SIG-M5 treated with dmso at 0.1 percent for 504 hours (cell line): ENCODE results near the gene LOC101059915.
"Not testable (repeated sequence)": the region's sequence is repeated elsewhere in the genome, so short reads cannot be mapped to it uniquely, and the experiment has no call there.

Experiments used
- DNase-seq: peaks from one replicate; lab custom pipeline; 2025; ENCODE audit not compliant: unreplicated experiment; lab: John Stamatoyannopoulos, UW

The LOC101059915 gene

DNA sequence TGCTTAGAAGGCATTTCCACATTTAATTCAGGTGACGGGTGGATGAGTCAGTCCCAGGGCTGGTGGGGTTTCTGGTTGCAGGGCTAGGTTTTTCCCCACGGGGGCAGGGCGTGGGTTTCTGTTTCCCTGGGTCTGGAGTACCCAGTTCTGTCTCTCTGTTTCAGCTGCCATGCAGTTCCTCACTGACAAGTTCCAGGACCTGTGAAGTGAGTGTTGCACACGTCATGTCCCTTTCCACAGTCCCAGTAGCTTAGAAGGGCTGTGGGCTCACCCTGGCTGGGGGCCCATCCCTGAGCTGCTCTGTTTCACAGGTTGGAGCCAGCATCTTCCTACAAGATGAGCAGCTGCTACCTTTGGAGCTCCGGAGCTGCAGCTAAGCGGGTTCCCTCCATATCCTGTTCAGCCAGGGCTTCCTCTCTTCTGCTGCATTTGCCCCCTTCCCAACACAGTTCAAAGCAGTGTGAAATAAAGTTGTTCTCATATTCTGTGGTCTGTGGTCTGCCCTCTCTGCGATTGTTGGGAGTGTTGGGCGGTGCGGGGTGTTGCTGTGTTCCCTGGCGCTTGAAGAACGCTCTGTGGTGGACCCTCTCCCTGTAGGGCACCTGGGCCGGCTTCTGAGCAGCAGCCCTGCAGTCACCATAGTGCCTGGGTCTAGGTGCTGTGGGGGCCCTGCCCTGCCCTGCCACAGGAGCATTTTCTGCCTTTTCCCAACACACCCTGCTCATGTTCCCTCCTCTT lies 3.9 kb downstream of the LOC101059915 start:
- DNase-seq, result no peak

DNA sequence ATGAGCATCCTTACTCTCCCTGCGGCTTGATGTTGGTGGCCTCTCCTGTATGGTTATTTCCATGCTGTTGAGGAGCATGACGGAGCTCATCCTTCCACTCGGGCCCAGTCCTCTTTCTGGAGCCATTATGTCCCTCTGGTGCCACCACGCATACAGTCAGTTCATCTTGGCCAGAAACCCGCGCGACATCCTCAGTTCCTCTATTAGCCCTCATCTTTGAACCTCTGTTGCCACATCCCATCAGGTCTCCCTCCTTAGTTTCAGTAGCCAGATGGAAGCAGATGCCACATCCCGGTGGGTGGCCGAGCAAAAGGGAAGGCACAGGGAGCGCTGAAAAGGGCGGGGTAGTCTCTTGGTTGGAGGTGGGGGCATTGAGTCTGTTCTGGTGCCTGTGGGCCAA lies 4.6 kb downstream of the LOC101059915 start:
- no peak for DNase-seq

DNA sequence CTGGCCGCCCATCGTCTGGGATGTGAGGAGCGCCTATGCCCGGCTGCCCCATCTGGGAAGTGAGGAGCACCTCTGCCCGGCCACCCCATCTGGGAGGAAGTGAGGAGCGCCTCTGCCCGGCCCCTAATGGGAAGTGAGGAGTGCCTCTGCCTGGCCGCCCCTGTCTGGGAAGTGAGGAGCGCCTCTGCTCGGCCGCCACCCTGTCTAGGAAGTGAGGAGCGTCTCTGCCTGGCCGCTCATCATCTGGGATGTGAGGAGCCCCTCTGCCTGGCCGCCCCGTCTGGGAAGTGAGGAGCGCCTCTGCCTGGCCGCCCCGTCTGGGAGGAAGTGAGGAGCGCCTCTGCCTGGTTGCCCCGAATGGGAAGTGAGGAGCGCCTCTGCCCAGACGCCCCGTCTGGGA lies 8.3 kb downstream of the LOC101059915 start:
- DNase-seq, result not testable (repeated sequence)

DNA sequence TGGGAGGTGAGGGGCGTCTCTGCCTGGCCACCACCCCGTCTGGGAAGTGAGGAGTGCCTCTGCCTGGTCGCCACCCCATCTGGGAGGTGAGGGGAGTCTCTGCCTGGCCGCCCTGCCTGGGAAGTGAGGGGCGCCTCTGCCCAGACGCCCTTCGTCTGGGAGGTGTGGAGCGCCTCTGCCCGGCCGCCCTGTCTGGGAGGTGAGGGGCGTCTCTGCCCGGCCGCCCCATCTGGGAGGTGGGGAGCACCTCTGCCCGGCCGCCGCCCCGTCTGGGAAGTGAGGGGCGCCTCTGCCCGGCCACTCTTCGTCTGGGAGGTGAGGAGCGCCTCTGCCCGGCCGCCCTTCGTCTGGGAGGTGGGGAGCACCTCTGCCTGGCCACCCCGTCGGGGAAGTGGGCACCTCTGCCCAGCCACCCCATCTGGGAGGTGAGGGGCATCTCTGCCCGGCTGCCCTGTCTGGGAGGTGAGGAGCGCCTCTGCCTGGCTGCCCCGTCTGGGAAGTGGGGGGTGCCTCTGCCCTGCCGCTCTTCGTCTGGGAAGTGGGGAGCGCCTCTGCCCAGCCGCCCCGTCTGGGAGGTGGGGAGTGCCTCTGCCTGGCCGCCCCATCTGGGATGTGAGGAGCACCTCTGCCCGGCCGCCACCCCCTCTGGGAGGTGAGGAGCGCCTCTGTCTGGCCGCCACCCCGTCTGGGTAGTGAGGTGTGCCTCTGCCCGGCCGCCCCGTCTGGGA lies 8.9 kb downstream of the LOC101059915 start:
- DNase-seq, result not testable (repeated sequence)

DNA sequence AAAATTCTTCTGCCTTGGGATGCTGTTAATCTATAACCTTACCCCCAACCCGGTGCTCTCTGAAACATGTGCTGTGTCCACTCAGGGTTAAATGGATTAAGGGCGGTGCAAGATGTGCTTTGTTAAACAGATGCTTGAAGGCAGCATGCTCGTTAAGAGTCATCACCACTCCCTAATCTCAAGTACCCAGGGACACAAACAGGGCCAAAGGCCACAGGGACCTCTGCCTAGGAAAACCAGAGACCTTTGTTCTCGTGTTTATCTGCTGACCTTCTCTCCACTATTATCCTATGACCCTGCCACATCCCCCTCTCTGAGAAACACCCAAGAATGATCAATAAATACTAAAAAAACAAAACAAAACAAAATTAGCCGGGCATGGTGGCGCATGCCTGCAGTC lies 9.8 kb downstream of the LOC101059915 start:
- not testable (repeated sequence) for DNase-seq

DNA sequence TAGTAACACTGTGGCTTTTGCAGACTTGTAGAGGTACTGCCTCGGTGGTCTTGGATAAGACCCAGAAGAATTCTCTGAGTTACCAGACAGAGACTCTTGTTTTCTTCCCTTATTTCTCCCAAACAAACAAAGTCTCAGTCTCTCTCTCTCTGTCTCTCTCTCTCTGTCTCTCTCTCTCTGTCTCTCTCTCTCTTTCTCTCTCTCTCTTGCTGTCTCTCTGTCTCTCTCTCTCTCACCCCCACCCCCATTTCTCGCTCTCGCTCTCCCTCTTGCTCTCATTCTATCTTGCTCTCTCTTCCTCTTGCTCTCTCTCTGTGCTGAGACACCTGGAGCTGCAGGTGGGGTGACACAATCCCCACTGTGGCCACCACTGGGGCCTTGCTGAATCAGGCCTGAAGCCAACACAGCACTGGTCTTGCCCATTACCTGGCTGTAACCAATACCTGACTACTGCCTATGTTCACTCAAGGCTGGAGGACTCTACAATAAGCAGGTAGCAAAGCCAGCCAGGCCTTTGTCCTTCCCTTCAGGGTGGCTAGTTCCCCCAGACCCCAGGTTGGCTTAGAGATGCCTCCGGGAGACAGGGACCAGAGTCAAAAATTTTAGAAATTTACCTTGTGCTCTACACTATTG lies 12.3 kb downstream of the LOC101059915 start:
- DNase-seq, result no peak

DNA sequence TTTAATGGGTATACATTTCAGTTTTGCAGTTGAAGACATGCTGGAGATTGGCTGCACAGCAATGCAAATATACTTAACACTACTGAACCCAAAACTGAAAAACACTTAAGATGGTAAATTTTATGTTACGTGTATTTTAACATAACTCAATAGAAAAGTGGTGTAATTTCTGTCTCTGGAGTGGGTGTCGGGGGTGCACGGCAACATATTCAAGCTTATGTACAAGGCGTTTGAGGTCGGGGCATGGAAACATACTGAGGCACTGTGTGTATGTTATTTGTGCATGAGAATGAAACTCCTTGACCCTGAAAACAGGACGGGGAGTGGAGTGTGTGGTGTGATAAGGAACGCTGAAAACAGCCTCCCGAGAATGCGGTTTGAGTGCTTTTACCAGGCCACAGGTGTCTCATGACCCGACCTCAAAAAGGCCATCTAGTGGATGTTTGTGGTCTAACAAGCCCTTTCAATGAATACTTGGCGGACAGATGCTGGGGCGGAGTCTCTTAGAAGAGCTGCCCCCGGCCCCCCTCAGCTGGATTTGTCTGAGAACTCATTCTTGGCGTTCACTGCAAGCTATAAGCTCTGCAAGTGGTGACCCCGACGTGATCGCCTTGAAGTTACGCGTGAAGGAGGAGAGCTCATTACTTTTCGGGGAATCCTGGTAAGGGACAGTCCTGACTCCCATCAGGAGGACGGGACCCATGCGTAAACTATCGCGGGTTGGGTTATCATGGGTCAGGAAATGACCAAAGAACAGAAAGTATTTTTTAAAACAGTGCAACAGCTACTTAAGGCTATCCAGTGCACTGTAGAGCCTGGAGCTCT lies 29.5 kb downstream of the LOC101059915 start:
- DNase-seq, result not testable (repeated sequence)

DNA sequence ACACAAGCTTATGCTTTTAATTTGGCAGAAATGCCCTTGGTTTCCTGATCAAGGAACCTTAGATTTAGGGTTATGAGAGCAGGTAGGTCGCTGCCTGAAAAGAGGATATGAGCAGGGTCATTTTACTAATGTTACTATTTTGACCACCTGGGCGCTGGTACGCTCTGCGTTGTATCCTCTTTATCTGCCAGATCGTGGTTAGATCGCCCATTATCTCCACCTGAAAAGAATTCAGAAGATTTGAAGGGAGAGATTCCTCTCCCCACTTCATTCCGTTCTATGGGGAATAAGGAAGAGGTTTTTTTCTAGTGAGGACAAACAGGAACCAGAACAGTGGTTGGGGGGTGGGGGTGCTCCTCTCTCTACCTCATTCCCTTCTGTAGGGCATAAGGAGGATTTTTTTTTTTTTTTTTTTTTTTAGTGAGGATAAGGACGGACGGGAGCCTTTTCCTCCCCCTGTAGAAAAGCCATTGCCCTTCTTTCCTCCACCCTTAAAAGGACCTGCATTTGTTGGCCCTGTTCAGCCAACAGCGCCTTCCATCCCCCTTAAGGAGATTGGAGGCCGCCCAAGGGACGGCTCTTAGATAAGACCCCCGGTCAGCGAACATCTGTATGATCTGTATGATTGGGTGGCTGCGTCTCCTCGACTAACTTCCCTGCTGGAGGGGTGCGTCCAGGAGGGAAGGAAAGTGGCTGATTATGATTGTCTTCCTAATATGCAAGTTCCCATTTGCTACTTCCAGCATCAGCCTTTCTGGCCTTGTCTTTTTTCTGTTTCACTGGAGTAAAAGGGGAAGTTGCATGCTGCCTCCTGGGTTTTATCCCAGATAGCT lies 30.3 kb downstream of the LOC101059915 start:
- not testable (repeated sequence) for DNase-seq

DNA sequence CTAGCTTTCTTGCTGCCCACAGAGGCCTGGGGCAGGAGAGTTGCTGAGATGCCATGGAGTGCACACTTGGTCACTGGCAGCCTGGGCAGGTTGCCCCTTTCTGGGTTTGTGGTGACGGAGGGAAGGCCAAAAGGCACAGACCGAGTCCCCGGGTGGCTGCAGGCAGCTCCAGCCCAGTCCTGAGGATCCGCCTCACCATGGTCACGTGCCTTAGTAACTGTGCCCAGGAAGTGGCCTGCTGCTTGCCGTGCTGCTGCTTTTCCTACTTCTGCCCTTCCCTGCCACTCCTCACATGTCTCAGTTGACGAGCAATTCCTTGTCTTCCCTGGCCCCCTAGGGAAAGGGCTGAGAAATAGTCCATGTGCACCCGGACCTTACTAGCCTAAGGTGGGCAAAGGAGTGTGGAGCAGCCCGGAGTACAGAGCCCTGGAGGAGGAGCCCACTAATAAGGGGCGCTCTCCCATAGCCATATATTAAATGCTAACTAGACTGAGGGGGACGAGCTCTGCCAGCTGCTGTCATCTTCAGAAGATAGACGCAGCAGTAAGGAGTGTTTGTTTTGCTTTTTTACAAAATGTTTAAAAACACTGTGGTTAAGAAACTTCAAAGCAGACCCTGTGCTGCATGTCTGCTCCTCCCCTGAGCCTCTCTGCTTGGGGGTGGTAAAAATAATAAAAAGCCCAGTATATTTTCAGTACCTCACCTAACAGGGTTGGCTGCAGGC lies 31.1 kb downstream of the LOC101059915 start:
- not testable (repeated sequence) for DNase-seq

DNA sequence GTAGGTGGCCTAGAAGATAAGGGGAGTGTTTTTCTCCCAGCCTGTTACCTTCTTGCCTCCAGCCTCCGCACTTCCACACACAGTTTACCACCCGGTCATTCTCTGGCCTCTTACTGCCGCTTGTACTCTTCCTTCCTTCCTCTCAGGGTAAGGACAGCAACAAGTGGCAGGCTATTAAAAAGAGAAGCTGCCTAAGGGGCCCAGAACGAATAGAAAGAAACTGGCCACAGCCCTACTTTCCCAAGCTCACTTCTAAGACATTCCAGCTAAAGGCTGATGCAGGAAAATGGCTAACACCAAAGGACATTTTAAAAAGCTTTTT lies 31.6 kb downstream of the LOC101059915 start:
- not testable (repeated sequence) for DNase-seq

DNA sequence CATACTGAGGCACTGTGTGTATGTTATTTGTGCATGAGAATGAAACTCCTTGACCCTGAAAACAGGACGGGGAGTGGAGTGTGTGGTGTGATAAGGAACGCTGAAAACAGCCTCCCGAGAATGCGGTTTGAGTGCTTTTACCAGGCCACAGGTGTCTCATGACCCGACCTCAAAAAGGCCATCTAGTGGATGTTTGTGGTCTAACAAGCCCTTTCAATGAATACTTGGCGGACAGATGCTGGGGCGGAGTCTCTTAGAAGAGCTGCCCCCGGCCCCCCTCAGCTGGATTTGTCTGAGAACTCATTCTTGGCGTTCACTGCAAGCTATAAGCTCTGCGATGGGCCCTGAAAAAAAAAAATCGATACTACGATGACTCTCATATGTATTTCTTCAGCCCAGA lies 35.5 kb downstream of the LOC101059915 start:
- DNase-seq, result not testable (repeated sequence)

DNA sequence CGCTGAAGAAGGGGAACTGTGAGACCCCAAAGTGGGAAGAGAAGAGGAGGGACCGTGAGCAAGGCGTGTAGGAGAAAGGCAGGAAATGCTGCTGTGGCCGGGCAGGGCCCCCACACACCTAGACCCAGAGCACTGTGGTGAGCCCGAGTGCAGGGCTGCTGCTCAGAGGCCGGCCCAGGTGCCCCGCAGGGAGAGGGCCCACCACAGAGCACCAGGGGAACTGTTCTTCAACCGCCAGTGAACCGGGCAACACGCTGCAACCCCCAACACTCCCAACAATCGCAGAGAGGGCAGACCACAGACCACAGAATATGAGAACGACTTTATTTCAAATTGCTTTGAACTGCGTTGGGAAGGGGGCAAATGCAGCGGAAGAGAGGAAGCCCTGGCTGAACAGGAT lies 46.7 kb downstream of the LOC101059915 start:
- DNase-seq, result not testable (repeated sequence)

DNA sequence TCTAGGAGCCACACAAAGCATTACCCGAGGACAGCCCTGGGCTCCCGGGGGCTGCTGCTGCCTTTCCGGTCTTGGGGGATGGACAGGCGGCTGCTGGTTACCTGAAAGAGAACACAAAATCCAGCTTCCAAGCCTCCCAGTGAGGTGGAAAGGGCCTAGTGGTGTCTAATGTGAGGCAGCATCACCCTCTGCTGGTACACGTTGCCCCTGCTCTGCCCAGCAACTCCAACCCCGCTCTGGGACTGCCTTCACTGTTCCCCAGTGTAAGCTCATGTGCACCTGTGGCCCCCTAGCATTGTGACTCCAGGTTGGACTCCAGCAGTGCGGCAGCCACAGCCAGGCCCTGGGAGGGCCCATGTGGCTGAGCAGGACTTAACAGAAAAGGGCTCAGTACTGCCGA lies 48.2 kb downstream of the LOC101059915 start:
- DNase-seq, result not testable (repeated sequence)

DNA sequence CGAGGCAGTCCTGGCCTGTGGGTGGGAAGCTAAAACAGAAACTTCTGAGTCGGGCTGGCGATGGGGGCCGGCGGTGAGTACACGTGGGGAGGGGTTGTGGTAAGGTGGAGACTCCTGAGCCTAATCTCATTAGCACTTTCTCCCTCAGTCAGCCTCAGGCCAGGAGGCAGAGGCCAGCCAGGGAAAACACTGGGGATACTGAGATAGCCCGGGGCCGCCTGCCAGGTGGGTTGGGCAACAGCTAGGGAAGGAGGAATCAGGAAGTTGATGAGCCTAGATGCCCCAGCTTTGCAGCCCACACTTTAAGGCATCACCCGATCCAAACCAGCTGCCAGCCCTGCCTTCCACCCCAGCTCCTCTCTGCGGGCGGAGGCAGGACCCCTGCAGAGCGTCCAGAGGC lies 49.0 kb downstream of the LOC101059915 start:
- DNase-seq, result not testable (repeated sequence)

DNA sequence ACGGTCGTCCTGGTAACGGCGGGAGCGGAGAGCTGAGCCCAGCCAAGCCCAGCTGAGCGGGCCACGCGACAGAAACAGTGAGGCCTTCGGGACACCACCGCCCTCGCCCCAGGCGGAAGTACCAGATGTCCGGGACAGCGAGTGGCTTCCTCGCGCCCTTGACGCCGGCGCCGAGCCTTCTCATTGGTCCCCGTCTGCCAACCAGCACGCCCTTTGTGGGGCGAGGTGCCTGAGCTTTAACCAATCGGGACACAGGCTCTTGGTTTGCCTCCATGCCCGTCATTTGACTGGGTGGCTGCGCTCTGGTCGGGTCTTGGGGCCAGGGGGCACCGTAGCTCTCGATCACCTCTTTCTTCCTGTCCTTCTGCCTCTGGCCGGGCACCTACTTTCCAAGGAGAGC lies 50.8 kb downstream of the LOC101059915 start, which contains the start of gene CXorf49:
CXorf49 (minus strand) TSS at position 101 of the 400 bp plus-strand sequence. CDS start 134 bp downstream, outside the sequence.
- not testable (repeated sequence) for DNase-seq

DNA sequence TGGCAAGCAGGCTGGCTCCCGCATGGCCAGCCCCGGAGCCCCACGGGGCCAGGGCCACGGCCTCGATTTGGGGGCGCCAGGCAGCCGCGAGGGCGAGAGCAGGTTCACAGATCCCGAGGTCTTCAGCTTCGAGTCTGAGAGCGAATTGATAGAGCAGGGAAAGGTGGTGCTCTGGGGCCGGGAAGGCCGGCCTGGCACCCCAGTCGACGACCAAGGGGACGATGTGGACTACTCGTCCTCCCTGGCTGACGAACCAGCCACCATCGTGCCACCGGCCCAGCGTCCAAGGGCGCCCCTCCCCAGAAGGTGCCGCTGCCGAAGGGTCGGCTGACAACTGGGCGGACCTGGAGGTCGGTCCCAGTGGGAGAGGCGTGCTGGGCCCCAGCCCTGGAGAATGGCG lies 51.8 kb downstream of the LOC101059915 start:
- not testable (repeated sequence) for DNase-seq

DNA sequence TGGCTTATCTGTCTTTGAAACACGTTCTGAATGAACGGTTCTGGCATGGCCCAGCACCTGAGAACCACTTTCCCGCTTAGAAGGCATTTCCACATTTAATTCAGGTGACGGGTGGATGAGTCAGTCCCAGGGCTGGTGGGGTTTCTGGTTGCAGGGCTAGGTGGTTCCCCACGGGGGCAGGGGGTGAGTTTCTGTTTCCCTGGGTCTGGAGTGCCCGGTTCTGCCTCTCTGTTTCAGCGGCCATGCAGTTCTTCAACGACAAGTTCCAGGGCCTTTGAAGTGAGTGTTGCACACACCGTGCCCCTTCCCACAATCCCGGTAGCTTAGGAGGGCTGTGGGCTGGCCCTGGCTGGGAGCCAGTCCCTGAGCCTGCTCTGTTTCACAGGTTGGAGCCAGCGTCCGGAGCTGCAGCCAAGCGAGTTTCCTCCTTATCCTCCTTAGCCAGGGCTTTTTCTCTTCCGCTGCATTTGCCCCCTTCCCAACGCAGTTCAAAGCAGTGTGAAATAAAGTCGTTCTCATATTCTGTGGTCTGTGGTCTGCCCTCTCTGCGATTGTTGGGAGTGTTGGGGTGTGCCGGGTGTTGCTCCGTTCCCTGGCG lies 53.0 kb downstream of the LOC101059915 start:
- DNase-seq, result not testable (repeated sequence)
